SJCRH30 (cell line): ENCODE data around the gene GDI1. TPM values are rescaled to one million over a fixed set of nuclear protein-coding genes. Genes with fewer than 3 reads are reported as not detected.
"Not testable (repeated sequence)": the region's sequence is repeated elsewhere in the genome, so short reads cannot be mapped to it uniquely, and the experiment has no call there.

ENCODE experiments used
- DNase-seq, 2 experiments: peaks; one replicate each; pipeline ENCODE4 v3.0.0-alpha.2; 2015 to 2020
- H3K27ac ChIP-seq: fragments of 250-450 bp; sonication (Bioruptor Pico); 2 replicates; pipeline ENCODE4 v1.5.1; 2020; ENCODE audit warnings: mild to moderate bottlenecking, moderate library complexity
- H3K27me3 ChIP-seq: fragments of 250-450 bp; sonication (Bioruptor Pico); 2 replicates; pipeline ENCODE4 v1.5.1; 2020; ENCODE audit warnings: mild to moderate bottlenecking, moderate library complexity
- H3K36me3 ChIP-seq: fragments of 250-450 bp; sonication (Bioruptor Pico); 2 replicates; pipeline ENCODE4 v1.5.1; 2020; ENCODE audit warnings: mild to moderate bottlenecking, moderate library complexity
- H3K4me1 ChIP-seq: fragments of 250-450 bp; sonication (Bioruptor Pico); 2 replicates; pipeline ENCODE4 v1.5.1; 2020; ENCODE audit warnings: mild to moderate bottlenecking, moderate library complexity
- H3K4me3 ChIP-seq: fragments of 250-450 bp; sonication (Bioruptor Pico); 2 replicates; pipeline ENCODE4 v1.5.1; 2020; ENCODE audit warnings: mild to moderate bottlenecking, moderate library complexity
- H3K9me3 ChIP-seq: fragments of 250-450 bp; sonication (Bioruptor Pico); replicated peaks from 2 replicates; pipeline ENCODE4 v1.5.1; 2020; ENCODE audit warnings: mild to moderate bottlenecking, moderate library complexity
- total RNA-seq: library from RNA; depleted of rRNA; stranded (reverse); fragments of >200 nt; shearing (Covaris generic); gene quantifications from 2 replicates; pipeline ENCODE4 v1.2.3, GENCODE V29; 2014; rRNA removed

Gene GDI1
- total RNA-seq = 66.8 and 75.8 TPM in 2 replicates

DNA sequence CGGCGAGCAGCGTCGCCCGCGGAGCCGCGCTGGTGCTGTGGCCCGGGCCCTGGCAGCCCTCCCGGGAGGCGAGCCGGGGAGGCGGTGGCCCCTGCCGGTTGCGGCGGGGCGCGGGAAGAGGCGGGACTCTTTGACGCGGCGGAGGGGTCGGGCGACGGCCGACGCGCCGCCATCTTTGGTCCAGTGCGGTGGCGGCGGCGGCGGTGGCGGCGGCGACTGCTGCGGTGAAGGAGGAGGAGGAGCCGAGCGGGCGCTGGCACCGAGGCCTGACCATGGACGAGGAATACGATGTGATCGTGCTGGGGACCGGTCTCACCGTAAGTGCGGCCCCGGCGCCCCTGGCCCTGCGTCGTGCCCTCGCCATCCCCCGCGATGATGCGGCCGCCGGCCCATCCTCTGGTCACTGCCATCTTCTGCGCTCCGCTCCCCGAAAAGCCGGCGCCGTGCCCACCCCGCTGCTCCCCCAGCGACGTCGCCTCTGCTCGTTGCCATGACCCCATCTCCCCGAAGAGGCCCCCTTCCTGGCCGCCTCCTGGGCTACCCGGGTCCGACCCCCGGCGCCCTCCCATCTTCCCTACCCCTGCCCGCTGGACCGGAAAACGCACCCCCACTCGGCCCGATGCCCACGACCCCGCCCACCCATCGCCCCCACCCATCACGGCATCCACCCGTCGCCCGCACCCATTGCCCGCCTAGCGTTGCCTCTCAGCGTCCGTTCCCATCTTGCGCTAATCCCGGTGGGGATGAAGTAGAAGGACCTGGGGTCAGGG lies at the start of gene GDI1:
GDI1 (plus strand) TSS at position 172 of the 770 bp plus-strand sequence; CDS start at position 273, 101 bp downstream.
- H3K4me1 ChIP-seq = no peaks in the 10 kb centered on the region
- H3K9me3 ChIP-seq = no peaks in the 10 kb centered on the region
- no peaks in the 10 kb centered on the region for H3K27me3 ChIP-seq
- H3K27ac ChIP-seq = peak within 1 kb of the TSS; percentile 33; the same call in 1 of the 2 replicates
- H3K36me3 ChIP-seq = 0 out of 2 replicates have a peak, but pooled peaks cover 2% of the 10 kb centered on the region
- peak; percentile 57 to 62 for DNase-seq
- H3K4me3 ChIP-seq = peak within 1 kb of the TSS; percentile 95

DNA sequence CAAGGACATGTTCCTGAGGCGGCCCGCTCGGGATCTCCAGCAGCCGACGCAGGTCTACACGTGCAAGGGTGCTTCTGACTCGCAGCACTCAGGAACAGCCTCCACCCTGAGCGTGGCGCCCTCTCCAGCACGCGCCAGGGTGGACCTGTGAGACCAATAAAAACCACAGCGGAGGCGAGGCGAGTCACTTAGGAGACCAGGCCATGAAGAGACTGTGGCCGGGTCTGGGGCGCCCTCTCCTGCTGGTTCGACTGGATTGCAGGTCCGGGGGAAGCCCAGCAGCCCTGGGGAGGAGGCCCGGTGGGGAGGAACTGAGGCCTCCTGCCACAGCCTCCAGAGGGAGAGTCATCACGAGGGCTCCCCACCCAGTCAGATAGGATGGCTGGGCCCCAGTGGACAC lies 48.9 kb upstream of the GDI1 start:
- H3K27ac ChIP-seq, H3K4me3 ChIP-seq, DNase-seq, H3K27me3 ChIP-seq, H3K9me3 ChIP-seq, H3K36me3 ChIP-seq, H3K4me1 ChIP-seq: not testable (repeated sequence)

DNA sequence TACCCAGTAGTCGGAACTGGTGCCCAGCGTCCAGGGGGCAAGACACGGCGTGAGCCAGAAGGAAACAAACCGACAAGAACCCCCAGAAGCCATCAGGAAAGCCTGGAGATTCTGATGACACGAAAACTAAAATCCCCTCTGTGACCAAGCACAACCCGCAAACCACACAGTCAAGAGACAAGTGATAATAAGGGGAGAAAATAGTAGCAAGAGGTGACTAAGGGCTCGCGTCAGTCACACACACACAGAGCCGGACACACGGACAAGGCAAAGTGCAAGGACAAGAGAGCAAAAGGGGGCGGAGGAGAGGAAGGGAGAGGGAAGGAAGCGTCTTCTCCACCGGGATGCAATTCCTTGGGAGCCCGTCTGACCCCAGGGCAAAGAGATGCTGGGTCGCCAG lies 48.3 kb upstream of the GDI1 start:
- DNase-seq, H3K36me3 ChIP-seq, H3K27ac ChIP-seq, H3K4me1 ChIP-seq, H3K9me3 ChIP-seq, H3K27me3 ChIP-seq, H3K4me3 ChIP-seq: not testable (repeated sequence)

DNA sequence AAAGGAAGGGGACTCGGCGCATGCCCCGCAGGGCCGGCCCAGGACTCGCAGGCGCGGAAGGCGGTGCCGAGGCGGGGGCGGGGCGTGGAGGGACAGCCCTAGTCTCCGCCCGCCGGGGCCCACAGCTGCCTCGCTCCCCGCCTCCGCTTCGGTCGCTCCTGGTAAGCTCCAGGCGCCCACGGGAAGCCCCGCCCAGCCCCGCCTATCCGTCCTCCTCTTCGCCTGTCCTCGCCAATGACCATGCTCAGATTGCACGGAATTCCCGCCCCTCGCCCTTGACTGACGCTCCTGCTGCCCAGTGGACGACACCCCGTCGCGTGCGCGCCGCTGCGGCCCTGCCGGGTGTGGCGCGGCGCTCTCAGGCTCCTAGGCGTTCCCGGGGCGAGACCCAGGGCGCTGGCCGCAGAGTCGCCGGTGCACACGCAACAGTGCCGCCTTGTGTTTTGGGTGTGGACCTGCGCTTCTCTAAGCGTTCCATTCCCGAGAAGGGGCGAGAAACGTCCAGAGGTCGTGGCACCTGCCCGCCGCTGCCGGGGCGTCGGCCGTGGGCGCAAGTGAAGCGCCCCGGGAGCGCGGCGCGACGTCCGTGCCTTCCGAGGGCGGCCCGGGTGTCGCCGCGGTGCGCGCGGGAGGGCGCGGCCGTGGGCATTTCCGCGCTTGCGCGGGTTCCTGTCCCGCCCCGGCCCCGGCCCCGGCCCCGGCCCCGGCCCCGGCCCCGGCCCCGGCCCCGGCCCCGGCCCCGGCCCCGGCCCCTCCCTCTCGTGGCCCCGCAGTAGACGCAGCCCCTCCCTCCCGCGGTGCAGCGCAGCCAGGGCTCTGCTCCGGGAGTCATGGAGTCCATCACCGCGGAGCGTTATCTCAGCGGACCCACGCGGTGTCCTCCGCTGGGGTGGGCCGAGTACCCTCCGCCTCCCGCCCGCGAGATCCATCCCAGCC lies 46.9 kb upstream of the GDI1 start:
- H3K9me3 ChIP-seq, H3K36me3 ChIP-seq, H3K4me1 ChIP-seq, DNase-seq, H3K4me3 ChIP-seq, H3K27me3 ChIP-seq, H3K27ac ChIP-seq: not testable (repeated sequence)

DNA sequence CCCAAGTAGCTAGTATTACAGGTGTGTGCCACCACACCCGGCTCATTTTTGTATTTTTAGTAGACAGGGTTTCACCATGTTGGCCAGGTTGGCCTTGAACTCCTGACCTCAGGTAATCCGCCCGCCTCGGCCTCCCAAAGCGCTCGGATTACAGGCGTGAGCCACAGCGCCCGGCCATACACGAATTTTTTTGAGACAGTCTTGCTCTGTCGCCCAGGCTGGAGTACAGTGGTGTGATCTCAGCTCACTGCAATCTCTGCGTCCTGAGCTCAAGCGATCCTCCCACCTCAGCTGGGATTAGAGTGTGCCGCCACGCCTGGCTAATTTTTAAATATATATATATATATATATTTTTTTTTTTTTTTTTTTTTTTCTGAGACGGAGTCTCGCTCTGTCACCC lies 40.6 kb upstream of the GDI1 start:
- not testable (repeated sequence) for H3K4me3 ChIP-seq, H3K4me1 ChIP-seq, DNase-seq, H3K9me3 ChIP-seq, H3K27me3 ChIP-seq, H3K27ac ChIP-seq
- peaks cover 26% of the 10 kb centered on the region for H3K36me3 ChIP-seq

DNA sequence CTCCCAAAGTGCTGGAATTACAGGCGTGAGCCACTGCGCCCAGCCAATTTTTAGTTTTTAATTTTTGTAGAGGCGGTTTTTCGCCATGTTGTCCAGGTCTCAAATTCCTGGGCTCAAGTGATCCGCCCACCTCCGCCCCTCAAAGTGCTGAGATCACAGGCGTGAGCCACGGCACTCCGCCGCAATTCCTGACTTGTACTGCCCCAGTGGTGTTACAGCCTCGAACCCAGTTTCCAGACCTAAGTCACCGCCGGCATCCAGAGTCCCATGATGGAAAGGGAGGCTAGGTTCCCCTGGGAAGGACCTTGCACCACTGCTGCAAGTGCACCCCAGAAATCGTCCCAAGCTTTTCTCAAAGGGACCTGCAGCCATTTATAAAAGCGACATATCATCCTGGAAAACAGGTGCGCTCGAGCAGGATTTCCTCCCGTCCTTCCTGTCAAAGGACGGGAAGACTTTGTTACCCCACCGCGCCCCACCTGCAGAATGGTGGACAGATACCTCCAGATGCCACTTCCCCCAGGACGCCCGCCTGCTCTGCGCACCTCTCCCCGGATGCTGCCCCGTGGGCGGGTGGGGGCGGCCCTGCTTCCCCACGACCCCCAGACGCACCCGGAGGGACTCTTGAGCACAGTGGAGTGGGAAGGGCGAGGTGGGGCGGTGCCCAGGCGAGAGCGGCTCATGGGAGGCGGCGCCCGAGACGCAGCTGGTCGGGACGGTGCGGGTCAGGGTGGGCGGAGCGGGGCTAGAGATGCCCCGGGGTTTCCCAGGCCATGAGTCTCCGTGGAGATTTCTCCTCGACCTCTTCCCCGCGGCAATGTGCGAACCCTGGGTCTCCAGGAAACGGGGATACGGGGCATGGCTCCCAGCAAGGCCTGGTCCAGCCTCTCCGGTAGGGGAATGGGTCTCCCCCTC lies 39.7 kb upstream of the GDI1 start:
- peak overlapping the region; percentile 99 for H3K27ac ChIP-seq
- DNase-seq = peak; percentile 77
- peak overlapping the region; percentile 84 for H3K4me3 ChIP-seq

DNA sequence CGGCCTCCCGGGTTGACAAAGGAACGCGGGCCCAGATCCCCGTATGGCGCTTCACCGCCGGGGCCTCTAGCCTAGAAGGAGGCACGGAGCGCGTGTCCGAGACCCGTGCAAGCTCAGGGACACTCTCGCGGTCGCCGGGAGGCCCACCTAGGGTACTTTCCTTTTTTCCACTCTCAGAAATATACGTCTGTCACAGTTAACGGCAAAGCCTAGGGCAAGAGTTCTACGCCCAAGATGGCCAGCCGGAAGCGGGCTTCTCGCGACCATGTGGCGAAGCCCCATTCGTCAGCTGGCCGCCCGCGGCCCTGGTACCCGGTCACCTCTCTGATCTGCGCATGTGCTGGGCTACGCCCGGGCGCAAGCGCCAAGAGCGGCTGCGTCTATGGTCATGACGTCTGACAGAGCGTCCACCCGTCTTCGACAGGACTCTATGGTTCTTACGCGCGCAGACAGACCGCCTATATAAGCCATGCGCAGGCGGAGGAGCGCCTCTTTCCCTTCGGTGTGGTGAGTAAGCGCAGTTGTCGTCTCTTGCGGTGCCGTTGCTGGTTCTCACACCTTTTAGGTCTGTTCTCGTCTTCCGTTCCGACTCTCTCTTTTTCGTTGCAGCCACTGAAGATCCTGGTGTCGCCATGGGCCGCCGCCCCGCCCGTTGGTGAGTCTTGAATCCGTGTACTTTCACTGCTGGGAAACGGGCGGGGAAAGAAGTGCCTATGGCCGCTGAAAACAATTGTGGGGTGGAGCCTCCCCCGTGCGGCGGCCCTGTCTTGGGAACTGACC lies 38.9 kb upstream of the GDI1 start, which contains the start of gene RPL10:
RPL10 (plus strand) TSS at position 490 of the 780 bp plus-strand sequence; CDS start at position 633, 143 bp downstream.
- Histone ChIP-seq H3K9me3 (no peaks in the 10 kb centered on the region), H3K4me3 (peak within 1 kb of the TSS; percentile 84), H3K4me1 (no peaks in the 10 kb centered on the region), H3K36me3 (peaks cover 30% of the 10 kb centered on the region), H3K27ac (peak within 1 kb of the TSS; percentile 99), H3K27me3 (no peaks in the 10 kb centered on the region)
- peak; percentile 95 to 97 for DNase-seq

More for the DNA sequence above, 39.7 kb upstream of the GDI1 start:
- Histone ChIP-seq H3K36me3 (peaks cover 30% of the 10 kb centered on the region), H3K9me3 (no peaks in the 10 kb centered on the region), H3K27me3 (no peaks in the 10 kb centered on the region), H3K4me1 (no peaks in the 10 kb centered on the region)

DNA sequence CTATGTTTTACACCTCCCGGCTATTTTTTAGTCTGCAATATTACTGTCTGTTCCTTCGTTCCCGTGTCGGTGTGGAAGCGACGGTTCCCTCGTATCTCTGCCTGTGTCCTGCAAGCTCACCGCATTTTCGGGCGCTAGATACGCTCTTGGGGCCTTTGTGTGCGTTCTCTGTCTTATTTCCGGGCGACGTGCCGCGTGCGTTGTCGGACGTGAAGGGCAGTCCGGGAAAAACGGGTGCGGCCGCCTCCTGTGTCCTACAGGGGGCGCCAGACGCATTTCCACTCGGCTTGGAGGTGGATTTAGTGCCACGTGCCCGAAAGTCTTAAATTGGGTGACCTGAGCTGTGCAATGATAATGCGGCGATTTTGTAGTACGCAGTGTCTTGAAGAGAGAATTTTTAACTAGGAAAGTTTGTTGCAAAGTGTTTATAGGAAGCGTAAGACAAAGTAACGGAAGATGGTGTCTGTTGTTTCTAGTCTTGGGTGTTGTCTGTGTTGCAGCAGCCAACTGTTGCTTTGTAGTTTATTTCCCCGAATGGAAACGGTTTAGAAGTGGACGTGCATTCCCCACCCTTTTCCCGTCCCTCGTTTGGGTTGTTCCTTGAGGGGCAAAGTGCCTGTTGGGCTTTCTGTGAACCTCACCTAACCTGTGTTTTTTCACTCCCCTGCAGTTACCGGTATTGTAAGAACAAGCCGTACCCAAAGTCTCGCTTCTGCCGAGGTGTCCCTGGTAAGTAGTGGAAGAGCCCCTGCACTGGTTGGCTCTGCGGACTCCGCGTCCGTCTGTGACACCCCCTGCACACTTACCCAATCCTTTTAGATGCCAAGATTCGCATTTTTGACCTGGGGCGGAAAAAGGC lies 38.1 kb upstream of the GDI1 start:
- Histone ChIP-seq H3K4me1 (no peaks in the 10 kb centered on the region), H3K27me3 (no peaks in the 10 kb centered on the region), H3K27ac (peak overlapping the region; percentile 99), H3K4me3 (peak overlapping the region; percentile 84), H3K9me3 (no peaks in the 10 kb centered on the region), H3K36me3 (peaks cover 30% of the 10 kb centered on the region)
- peak; percentile 75 to 81 for DNase-seq

DNA sequence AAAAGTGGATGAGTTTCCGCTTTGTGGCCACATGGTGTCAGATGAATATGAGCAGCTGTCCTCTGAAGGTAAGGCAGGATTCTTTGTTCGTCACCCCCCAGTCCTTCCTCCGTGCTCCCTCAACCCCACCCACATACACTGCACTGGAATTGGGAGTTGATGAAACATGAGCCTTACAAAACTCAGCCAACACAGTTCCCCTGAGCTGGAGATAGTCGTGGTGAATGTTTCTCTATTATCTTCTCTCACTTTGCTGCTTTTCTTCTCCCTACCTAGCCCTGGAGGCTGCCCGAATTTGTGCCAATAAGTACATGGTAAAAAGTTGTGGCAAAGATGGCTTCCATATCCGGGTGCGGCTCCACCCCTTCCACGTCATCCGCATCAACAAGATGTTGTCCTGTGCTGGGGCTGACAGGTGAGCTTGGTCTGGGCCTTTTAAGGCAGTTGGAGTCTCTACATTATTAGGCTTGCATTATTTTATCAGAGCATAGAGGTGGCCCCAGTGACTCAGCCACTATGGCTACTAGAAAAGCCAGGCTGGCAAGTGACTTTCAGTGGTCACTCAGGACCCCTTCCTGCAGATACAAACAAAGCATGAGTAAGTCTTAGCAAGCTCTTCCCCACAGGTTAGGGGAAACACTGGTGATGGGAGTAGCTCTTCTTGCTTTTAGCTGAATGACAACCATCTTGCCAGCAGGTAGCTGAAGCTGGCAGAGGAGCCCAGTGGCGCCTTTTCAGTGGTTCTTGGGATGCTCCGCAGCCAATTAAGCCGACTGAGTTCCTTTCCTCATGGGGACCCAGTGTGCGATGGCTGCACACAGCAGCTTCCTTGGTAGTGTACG lies 37.2 kb upstream of the GDI1 start:
- H3K4me1 ChIP-seq = no peaks in the 10 kb centered on the region
- DNase-seq = no peak
- H3K27me3 ChIP-seq = no peaks in the 10 kb centered on the region

DNA sequence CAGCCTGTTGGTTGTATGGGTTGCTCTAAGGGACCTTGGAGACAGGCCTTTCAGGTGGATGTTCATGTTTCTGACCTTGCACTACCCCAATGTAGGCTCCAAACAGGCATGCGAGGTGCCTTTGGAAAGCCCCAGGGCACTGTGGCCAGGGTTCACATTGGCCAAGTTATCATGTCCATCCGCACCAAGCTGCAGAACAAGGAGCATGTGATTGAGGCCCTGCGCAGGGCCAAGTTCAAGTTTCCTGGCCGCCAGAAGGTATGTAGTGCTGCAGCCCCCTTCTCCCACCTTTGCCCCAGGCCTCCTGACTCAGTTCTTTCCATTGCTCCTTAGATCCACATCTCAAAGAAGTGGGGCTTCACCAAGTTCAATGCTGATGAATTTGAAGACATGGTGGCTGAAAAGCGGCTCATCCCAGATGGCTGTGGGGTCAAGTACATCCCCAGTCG lies 36.6 kb upstream of the GDI1 start:
- not testable (repeated sequence) for H3K4me1 ChIP-seq, H3K9me3 ChIP-seq, DNase-seq, H3K4me3 ChIP-seq, H3K27me3 ChIP-seq, H3K27ac ChIP-seq
- H3K36me3 ChIP-seq = peaks cover 30% of the 10 kb centered on the region

More for the DNA sequence above, 37.2 kb upstream of the GDI1 start:
- peak overlapping the region; percentile 84 for H3K4me3 ChIP-seq
- peaks cover 30% of the 10 kb centered on the region for H3K36me3 ChIP-seq
- peak overlapping the region; percentile 99 for H3K27ac ChIP-seq
- no peaks in the 10 kb centered on the region for H3K9me3 ChIP-seq

DNA sequence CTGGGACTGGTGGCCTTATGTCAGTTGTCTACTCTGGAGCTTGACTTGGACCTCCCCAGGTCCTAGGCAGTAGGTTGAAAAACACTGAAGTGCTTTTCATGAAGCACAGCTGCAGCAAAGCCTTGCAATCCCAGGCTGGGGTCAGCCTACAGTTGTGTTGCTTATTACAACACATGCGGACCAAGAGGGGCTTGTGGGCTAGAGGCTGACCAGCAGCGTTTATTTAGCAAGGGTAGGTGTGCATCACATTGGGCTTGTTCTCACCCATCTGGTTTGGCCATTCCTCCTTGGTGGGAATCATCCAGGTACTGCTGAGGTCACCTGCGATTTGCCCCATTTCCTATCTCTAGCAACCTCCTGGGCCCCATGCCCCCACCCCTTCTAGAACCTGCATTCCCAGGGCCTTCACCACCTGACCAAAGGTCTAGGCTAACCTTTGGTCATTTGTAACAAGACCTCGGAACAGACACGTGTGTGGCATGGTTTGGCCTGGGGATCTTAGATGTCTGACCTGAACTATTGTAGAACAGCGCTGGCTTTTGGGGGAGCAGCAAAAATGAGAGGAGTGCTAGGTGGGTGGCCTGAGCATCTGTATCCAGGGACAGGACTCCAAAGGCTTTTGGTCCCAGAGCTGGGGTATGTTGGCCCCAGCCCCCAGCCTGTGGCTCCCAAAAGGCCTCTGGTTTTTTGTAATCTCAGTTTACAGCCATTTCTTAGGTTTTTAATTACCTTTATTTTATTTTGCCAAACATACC lies 35.7 kb upstream of the GDI1 start:
- Histone ChIP-seq H3K9me3 (no peaks in the 10 kb centered on the region), H3K36me3 (peaks cover 30% of the 10 kb centered on the region), H3K27ac (no peak overlapping the region), H3K4me1 (no peaks in the 10 kb centered on the region), H3K27me3 (no peaks in the 10 kb centered on the region), H3K4me3 (no peak overlapping the region)
- peak in 1 of 2 experiments; percentile 43 for DNase-seq
